GM23338 (cell line): Measurements from ENCODE around the gene TCF3. TPM values are rescaled to one million over a fixed set of nuclear protein-coding genes. Genes with fewer than 3 reads are reported as not detected.

Experiments
- ATAC-seq: fragments of 200-7000 bp; cut with Tn5 transposase; 3 replicates; pipeline ENCODE4 v1.9.1; 2020
- DNase-seq: peaks from one replicate; pipeline ENCODE4 v3.0.0-alpha.2; 2015; ENCODE audit warnings: low spot score
- H2AFZ ChIP-seq: fragments of 200-600 bp; sonication (generic); 2 replicates; pipeline ENCODE4 v1.8.0; 2016; ENCODE audit warnings: antibody characterized with exemption, mild to moderate bottlenecking, moderate library complexity
- H3F3A ChIP-seq: fragments of 200-600 bp; sonication (generic); replicated peaks from 2 replicates; pipeline ENCODE4 v1.8.0; 2017; ENCODE audit warnings: antibody characterized with exemption, mixed run types, low read depth
- H3K27ac ChIP-seq: fragments of 200-600 bp; sonication (generic); 2 replicates; pipeline ENCODE4 v1.6.1; 2016; ENCODE audit warnings: low read depth
- H3K27me3 ChIP-seq: fragments of 200-600 bp; sonication (generic); 2 replicates; pipeline ENCODE4 v1.8.0; 2016; ENCODE audit warnings: mild to moderate bottlenecking, mixed run types, moderate library complexity; ENCODE audit not compliant: insufficient read depth
- H3K36me3 ChIP-seq: fragments of 200-600 bp; sonication (generic); 2 replicates; pipeline ENCODE4 v1.8.0; 2016; ENCODE audit warnings: mild to moderate bottlenecking; ENCODE audit not compliant: insufficient read depth
- H3K4me1 ChIP-seq: fragments of 200-600 bp; sonication (generic); 2 replicates; pipeline ENCODE4 v1.8.0; 2016; ENCODE audit warnings: mild to moderate bottlenecking, moderate library complexity; ENCODE audit not compliant: insufficient read depth
- H3K4me2 ChIP-seq: fragments of 200-600 bp; sonication (generic); 2 replicates; pipeline ENCODE4 v1.7.1; 2017; ENCODE audit warnings: mixed run types
- H3K4me3 ChIP-seq: fragments of 200-600 bp; sonication (generic); 2 replicates; pipeline ENCODE4 v1.6.1; 2016; ENCODE audit warnings: mixed run types
- H3K79me2 ChIP-seq: fragments of 200-600 bp; sonication (generic); replicated peaks from 2 replicates; pipeline ENCODE4 v1.8.0; 2017; ENCODE audit warnings: mild to moderate bottlenecking; ENCODE audit not compliant: insufficient read depth
- H3K9me2 ChIP-seq: fragments of 200-600 bp; sonication (generic); 2 replicates; pipeline ENCODE4 v1.8.0; 2017; ENCODE audit not compliant: insufficient read depth
- H4K20me1 ChIP-seq: fragments of 200-600 bp; sonication (generic); replicated peaks from 2 replicates; pipeline ENCODE4 v1.8.0; 2017; ENCODE audit warnings: mild to moderate bottlenecking; ENCODE audit not compliant: insufficient read depth
- H3K27ac Mint-ChIP-seq: 2 replicates; pipeline ENCODE4 v1.8.0; 2020; ENCODE audit warnings: inconsistent platforms, mild to moderate bottlenecking, moderate library complexity, mixed read lengths
- H3K27me3 Mint-ChIP-seq: 3 replicates; pipeline ENCODE4 v1.8.0; 2022; ENCODE audit warnings: low read depth, mild to moderate bottlenecking, moderate library complexity, mixed read lengths, inconsistent platforms; ENCODE audit not compliant: insufficient read depth, poor library complexity
- H3K36me3 Mint-ChIP-seq: 3 replicates; pipeline ENCODE4 v1.8.0; 2021; ENCODE audit warnings: low read depth, mild to moderate bottlenecking, inconsistent platforms, moderate library complexity, mixed read lengths
- H3K4me1 Mint-ChIP-seq: 3 replicates; pipeline ENCODE4 v1.8.0; 2020; ENCODE audit warnings: mild to moderate bottlenecking, inconsistent platforms, mixed read lengths
- H3K4me3 Mint-ChIP-seq: 3 replicates; pipeline ENCODE4 v1.8.0; 2021; ENCODE audit warnings: moderate library complexity, mild to moderate bottlenecking, inconsistent platforms, mixed read lengths
- H3K9me3 Mint-ChIP-seq: 3 replicates; pipeline ENCODE4 v1.8.0; 2020; ENCODE audit warnings: moderate library complexity, mild to moderate bottlenecking, inconsistent platforms, mixed read lengths
- CREB1 ChIP-seq: fragments of 250-450 bp; sonication (Bioruptor Pico); IDR thresholded peaks from 2 replicates; pipeline ENCODE4 v1.5.0; 2020; ENCODE audit warnings: low read depth, mild to moderate bottlenecking, moderate library complexity
- EZH2 ChIP-seq: fragments of 200-600 bp; sonication (generic); IDR thresholded peaks from one replicate; pipeline ENCODE4 v1.8.0; 2017; ENCODE audit warnings: antibody characterized with exemption, mild to moderate bottlenecking, low read depth; ENCODE audit not compliant: unreplicated experiment
- EZH2phosphoT487 ChIP-seq: fragments of 200-600 bp; sonication (generic); IDR thresholded peaks from one replicate; pipeline ENCODE4 v1.8.1; 2018; ENCODE audit warnings: antibody characterized with exemption; ENCODE audit not compliant: unreplicated experiment
- JUNB ChIP-seq: IDR thresholded peaks from one replicate; pipeline ENCODE4 v1.6.1; 2016; ENCODE audit warnings: antibody characterized with exemption; ENCODE audit not compliant: unreplicated experiment
- NANOG ChIP-seq: IDR thresholded peaks from 2 replicates; pipeline ENCODE4 v1.6.1; 2016; ENCODE audit warnings: antibody characterized with exemption, borderline replicate concordance
- POLR2AphosphoS5 ChIP-seq: IDR thresholded peaks from 2 replicates; pipeline ENCODE4 v1.6.1; 2016; ENCODE audit warnings: antibody characterized with exemption, low read depth
- STAT1 ChIP-seq: IDR thresholded peaks from one replicate; pipeline ENCODE4 v1.6.1; 2016; ENCODE audit warnings: antibody characterized with exemption; ENCODE audit not compliant: unreplicated experiment
- ZNF114 ChIP-seq: fragments of 250-450 bp; sonication (Bioruptor Pico); IDR thresholded peaks from 2 replicates; pipeline ENCODE4 v1.5.0; 2020; ENCODE audit warnings: mild to moderate bottlenecking, moderate library complexity
- ZNF331 ChIP-seq: fragments of 250-450 bp; sonication (Bioruptor Pico); IDR thresholded peaks from 2 replicates; pipeline ENCODE4 v1.5.0; 2020; ENCODE audit warnings: low read depth, mild to moderate bottlenecking, moderate library complexity
- polyA plus RNA-seq: library from polyadenylated mRNA; unstranded; fragments of >200 nt; fragmentation: Nextera tagmentation; extraction: Ambion mirVana; gene quantifications from 2 replicates; pipeline ENCODE4 v1.2.1, GENCODE V29; 2016
- total RNA-seq: library from RNA; depleted of rRNA; stranded (reverse); fragments of >200 nt; shearing (Covaris generic); gene quantifications from 2 replicates; pipeline ENCODE4 v1.2.3, GENCODE V29; 2014
- TF ChIP-seq, protein P1 (sequence below), 2 experiments: fragments of 200-600 bp in 1 of 2; sonication (generic) in 1 of 2; conservative IDR thresholded peaks; 2 replicates each; pipeline versions ENCODE4 v1.5.1 to v1.6.1; 2016 to 2017; ENCODE audit warnings: antibody characterized with exemption in 2 of 2, low read depth in 2 of 2, mild to moderate bottlenecking in 2 of 2, moderate library complexity in 1 of 2
- TF ChIP-seq, protein P2 (sequence below): IDR thresholded peaks from one replicate; pipeline ENCODE4 v1.6.1; 2018; ENCODE audit warnings: antibody characterized with exemption; ENCODE audit not compliant: unreplicated experiment
- TF ChIP-seq, protein P3 (sequence below): IDR thresholded peaks from 2 replicates; pipeline ENCODE4 v1.6.1; 2016; ENCODE audit warnings: antibody characterized with exemption

TCF3 gene
- total and polyA plus RNA-seq, 2 experiments from 2014 or later, result 166 to 383 TPM

DNA sequence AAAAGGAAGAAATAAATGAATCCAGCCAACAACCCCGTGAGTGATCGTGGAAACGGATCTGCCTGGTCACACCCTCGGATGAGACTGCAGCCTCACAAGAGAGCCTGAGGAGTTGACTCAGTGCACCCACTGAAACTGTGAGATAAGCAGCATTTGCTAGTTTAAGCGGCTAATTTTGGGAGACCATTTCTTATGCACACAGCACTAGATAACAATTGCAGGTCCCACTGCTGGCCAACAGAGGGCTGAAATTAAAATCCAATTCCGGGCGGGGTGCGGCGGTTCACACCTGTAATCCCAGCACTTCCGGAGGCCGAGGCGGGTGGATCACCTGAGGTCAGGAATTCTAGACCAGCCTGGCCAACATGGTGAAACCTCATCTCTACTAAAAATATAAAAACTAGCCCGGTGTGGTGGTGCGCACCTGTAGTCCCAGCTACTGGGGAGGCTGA is 50.8 kb downstream of the TCF3 start:
- Histone ChIP-seq H4K20me1 (peaks cover 43% of the 10 kb centered on the region), H2AFZ (no peak overlapping the region), H3K4me3 (no peak overlapping the region), H3K79me2 (peaks cover 51% of the 10 kb centered on the region), H3K27me3 (no peaks in the 10 kb centered on the region), H3K4me2 (no peak overlapping the region), H3F3A (peaks cover 12% of the 10 kb centered on the region), H3K4me1 (peaks cover 6% of the 10 kb centered on the region), H3K36me3 (peaks cover 11% of the 10 kb centered on the region), H3K9me2 (no peaks in the 10 kb centered on the region), H3K27ac (0 out of 2 replicates have a peak overlapping the region, but pooled peaks have one; percentile 72)
- ATAC-seq (no peak), DNase-seq (peak; percentile 54)
- TF ChIP-seq EZH2 (no peak), POLR2AphosphoS5 (no peak), EZH2phosphoT487 (no peak), STAT1 (no peak)
- TF ChIP-seq, protein P1, sequence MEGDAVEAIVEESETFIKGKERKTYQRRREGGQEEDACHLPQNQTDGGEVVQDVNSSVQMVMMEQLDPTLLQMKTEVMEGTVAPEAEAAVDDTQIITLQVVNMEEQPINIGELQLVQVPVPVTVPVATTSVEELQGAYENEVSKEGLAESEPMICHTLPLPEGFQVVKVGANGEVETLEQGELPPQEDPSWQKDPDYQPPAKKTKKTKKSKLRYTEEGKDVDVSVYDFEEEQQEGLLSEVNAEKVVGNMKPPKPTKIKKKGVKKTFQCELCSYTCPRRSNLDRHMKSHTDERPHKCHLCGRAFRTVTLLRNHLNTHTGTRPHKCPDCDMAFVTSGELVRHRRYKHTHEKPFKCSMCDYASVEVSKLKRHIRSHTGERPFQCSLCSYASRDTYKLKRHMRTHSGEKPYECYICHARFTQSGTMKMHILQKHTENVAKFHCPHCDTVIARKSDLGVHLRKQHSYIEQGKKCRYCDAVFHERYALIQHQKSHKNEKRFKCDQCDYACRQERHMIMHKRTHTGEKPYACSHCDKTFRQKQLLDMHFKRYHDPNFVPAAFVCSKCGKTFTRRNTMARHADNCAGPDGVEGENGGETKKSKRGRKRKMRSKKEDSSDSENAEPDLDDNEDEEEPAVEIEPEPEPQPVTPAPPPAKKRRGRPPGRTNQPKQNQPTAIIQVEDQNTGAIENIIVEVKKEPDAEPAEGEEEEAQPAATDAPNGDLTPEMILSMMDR (conservative IDR thresholded peaks at IDR 0.05; ENCODE audit: low read depth in 2 of 2), result peak; percentile 18 to 51; a peak in 3 of 4 replicates
- TF ChIP-seq, protein P2, sequence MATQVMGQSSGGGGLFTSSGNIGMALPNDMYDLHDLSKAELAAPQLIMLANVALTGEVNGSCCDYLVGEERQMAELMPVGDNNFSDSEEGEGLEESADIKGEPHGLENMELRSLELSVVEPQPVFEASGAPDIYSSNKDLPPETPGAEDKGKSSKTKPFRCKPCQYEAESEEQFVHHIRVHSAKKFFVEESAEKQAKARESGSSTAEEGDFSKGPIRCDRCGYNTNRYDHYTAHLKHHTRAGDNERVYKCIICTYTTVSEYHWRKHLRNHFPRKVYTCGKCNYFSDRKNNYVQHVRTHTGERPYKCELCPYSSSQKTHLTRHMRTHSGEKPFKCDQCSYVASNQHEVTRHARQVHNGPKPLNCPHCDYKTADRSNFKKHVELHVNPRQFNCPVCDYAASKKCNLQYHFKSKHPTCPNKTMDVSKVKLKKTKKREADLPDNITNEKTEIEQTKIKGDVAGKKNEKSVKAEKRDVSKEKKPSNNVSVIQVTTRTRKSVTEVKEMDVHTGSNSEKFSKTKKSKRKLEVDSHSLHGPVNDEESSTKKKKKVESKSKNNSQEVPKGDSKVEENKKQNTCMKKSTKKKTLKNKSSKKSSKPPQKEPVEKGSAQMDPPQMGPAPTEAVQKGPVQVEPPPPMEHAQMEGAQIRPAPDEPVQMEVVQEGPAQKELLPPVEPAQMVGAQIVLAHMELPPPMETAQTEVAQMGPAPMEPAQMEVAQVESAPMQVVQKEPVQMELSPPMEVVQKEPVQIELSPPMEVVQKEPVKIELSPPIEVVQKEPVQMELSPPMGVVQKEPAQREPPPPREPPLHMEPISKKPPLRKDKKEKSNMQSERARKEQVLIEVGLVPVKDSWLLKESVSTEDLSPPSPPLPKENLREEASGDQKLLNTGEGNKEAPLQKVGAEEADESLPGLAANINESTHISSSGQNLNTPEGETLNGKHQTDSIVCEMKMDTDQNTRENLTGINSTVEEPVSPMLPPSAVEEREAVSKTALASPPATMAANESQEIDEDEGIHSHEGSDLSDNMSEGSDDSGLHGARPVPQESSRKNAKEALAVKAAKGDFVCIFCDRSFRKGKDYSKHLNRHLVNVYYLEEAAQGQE, result no peak
- Mint-ChIP-seq H3K9me3 (no peaks in the 10 kb centered on the region), H3K27ac (peak overlapping the region; percentile 52; the same call in 1 of the 2 replicates), H3K27me3 (peaks cover 26% of the 10 kb centered on the region), H3K36me3 (peaks cover 34% of the 10 kb centered on the region), H3K4me3 (no peak overlapping the region), H3K4me1 (peaks cover 7% of the 10 kb centered on the region; the same call in 2 of the 3 replicates)

DNA sequence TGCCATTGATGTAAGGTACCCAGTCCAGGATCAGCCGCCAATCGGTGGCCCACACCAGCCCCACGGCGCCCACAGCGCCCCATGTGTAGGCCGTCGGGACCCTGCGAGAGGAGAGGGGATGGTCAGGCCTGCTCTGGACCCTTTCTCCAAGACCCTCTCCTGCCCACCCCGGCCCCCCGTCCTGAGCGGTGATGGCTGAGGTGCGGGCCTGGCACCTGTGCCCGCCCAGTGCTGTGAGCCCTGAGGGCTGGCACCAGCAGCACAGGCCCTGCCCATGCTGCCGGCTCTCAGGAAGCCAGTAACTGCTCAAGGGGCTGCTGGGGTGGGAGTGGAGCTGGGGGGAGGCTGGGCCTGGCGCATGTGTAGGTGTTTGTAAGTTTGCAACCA is 53.0 kb downstream of the TCF3 start:
- Mint-ChIP-seq H3K4me1 (peaks cover 3% of the 10 kb centered on the region; the same call in 2 of the 3 replicates), H3K27me3 (peaks cover 19% of the 10 kb centered on the region), H3K27ac (no peak overlapping the region), H3K9me3 (no peaks in the 10 kb centered on the region), H3K36me3 (peaks cover 39% of the 10 kb centered on the region), H3K4me3 (no peak overlapping the region)
- H4K20me1 ChIP-seq, result peaks cover 43% of the 10 kb centered on the region
- no peaks in the 10 kb centered on the region for H3K27me3 ChIP-seq
- H3K36me3 ChIP-seq, result peaks cover 11% of the 10 kb centered on the region
- H3K4me2 ChIP-seq, result no peak overlapping the region
- no peak overlapping the region for H3K27ac ChIP-seq
- H2AFZ ChIP-seq, result no peak overlapping the region
- H3K9me2 ChIP-seq, result no peaks in the 10 kb centered on the region
- H3K4me3 ChIP-seq, result no peak overlapping the region
- no peaks in the 10 kb centered on the region for H3K4me1 ChIP-seq
- DNase-seq, result no peak
- peaks cover under 1% of the 10 kb centered on the region for H3F3A ChIP-seq
- ATAC-seq, result no peak
- peaks cover 43% of the 10 kb centered on the region for H3K79me2 ChIP-seq
- TF ChIP-seq STAT1 (no peak), ZNF114 (CRISPR knock-in tag) (no peak), EZH2phosphoT487 (no peak), JUNB (no peak), POLR2AphosphoS5 (no peak), EZH2 (no peak), CREB1 (CRISPR knock-in tag) (no peak), ZNF331 (CRISPR knock-in tag) (no peak), NANOG (no peak)
- TF ChIP-seq, protein P1 (conservative IDR thresholded peaks at IDR 0.05; ENCODE audit: low read depth in 2 of 2), result no peak
- TF ChIP-seq, protein P3, sequence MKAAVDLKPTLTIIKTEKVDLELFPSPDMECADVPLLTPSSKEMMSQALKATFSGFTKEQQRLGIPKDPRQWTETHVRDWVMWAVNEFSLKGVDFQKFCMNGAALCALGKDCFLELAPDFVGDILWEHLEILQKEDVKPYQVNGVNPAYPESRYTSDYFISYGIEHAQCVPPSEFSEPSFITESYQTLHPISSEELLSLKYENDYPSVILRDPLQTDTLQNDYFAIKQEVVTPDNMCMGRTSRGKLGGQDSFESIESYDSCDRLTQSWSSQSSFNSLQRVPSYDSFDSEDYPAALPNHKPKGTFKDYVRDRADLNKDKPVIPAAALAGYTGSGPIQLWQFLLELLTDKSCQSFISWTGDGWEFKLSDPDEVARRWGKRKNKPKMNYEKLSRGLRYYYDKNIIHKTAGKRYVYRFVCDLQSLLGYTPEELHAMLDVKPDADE, result no peak
